Tibial nerve (tissue), 4 donors: ENCODE measurements around the gene TTC21A. TPM values are rescaled to one million over a fixed set of nuclear protein-coding genes. Genes with fewer than 3 reads are reported as not detected.

Experiments used
- DNase-seq, 2 donors: peaks; one replicate each; pipeline ENCODE4 v3.0.0-alpha.2; 2019; ENCODE audit warnings: low spot score in 2 of 2
- H3K27ac ChIP-seq, 4 donors: fragments of 200-600 bp; sonication (generic) in 3 of 4; one replicate each; pipeline ENCODE4 v1.5.1; 2017 to 2019; ENCODE audit warnings: mild to moderate bottlenecking in 1 of 4
- H3K27me3 ChIP-seq, 2 donors: fragments of 200-600 bp; sonication (generic) in 1 of 2; one replicate each; pipeline versions ENCODE4 v1.5.1 to v1.6.0; 2017 to 2019
- H3K36me3 ChIP-seq, 3 donors: fragments of 200-600 bp; sonication (generic); one replicate each; pipeline ENCODE4 v1.5.1; 2018 to 2019
- H3K4me1 ChIP-seq, 4 donors: fragments of 200-600 bp; sonication (generic) in 3 of 4; one replicate each; pipeline ENCODE4 v1.5.1; 2017 to 2019
- H3K4me3 ChIP-seq, 4 donors: fragments of 200-600 bp; sonication (generic) in 3 of 4; one replicate each; pipeline ENCODE4 v1.5.1; 2017 to 2019; ENCODE audit warnings: mild to moderate bottlenecking in 1 of 4, moderate library complexity in 1 of 4
- H3K9me3 ChIP-seq, 4 donors: fragments of 200-600 bp; sonication (generic) in 3 of 4; one replicate each; pipeline ENCODE4 v1.5.1; 2017 to 2019
- CTCF ChIP-seq, 5 experiments: fragments of 200-600 bp in 3 of 5; fragments of 450-650 bp in 2 of 5; sonication (generic) in 3 of 5; IDR thresholded peaks; one replicate each; pipeline ENCODE4 v1.5.1; 2016 to 2019; ENCODE audit warnings: antibody characterized with exemption in 5 of 5, mild to moderate bottlenecking in 3 of 5, moderate library complexity in 2 of 5
- EP300 ChIP-seq, 2 donors: sonication (generic); formaldehyde crosslinking; IDR thresholded peaks; one replicate each; pipeline ENCODE4 v1.6.1; 2017; ENCODE audit warnings: antibody characterized with exemption in 2 of 2, mild to moderate bottlenecking in 1 of 2
- POLR2A ChIP-seq, 2 donors: fragments of 450-650 bp; IDR thresholded peaks; one replicate each; pipeline ENCODE4 v1.6.1; 2017; ENCODE audit warnings: antibody characterized with exemption in 2 of 2, mild to moderate bottlenecking in 2 of 2, moderate library complexity in 2 of 2
- WGBS, 2 donors: methylation state at CpG; one replicate each; pipeline ENCODE4 v1.1.5; 2018; 5-methylcytosine and 5-hydroxymethylcytosine counted together
- total RNA-seq, 4 donors: library from RNA; depleted of rRNA; stranded (reverse); fragments of >200 nt; gene quantifications; one replicate each; pipeline ENCODE4 v1.1.0, GENCODE V29; 2016

TTC21A gene
- total RNA-seq, 4 donors from 2014 or later = 11.5 to 21.6 (median 12.8) TPM

- TF ChIP-seq EP300 (IDR thresholded peaks at IDR 0.05) = peak; percentile 74 to 92
- TF ChIP-seq POLR2A (IDR thresholded peaks at IDR 0.05) = peak; percentile 64 to 76
- peak in 1 of 5 experiments; percentile 34 for TF ChIP-seq CTCF (IDR thresholded peaks at IDR 0.05)
- H3K9me3 ChIP-seq = no peaks in the 10 kb centered on the region
- DNase-seq = peak; percentile 80 to 90
- H3K27me3 ChIP-seq = no peaks in the 10 kb centered on the region
- peak overlapping the region; percentile 85 to 97 (median 94) for H3K27ac ChIP-seq
- peaks cover 0 to 54% (median 26%) of the 10 kb centered on the region in 4 donors for H3K4me1 ChIP-seq
- 1 to 3% methylated on average over 25 to 32 of the region's 32 CpGs for WGBS, 2 donors
- H3K36me3 ChIP-seq = no peaks in the 10 kb centered on the region
- peak overlapping the region; percentile 38 to 55 (median 40) for H3K4me3 ChIP-seq
These were observed 70.3 kb downstream of the TTC21A start for GRCh38 chr3:39177708-39178332.

- no peak for TF ChIP-seq POLR2A (IDR thresholded peaks at IDR 0.05)
- no peak for TF ChIP-seq CTCF (IDR thresholded peaks at IDR 0.05)
- no peak for TF ChIP-seq EP300 (IDR thresholded peaks at IDR 0.05)
- DNase-seq = no peak
- 58% methylated on average over 4 of the region's 4 CpGs for WGBS, 2 donors
- no peaks in the 10 kb centered on the region for H3K27me3 ChIP-seq
- no peaks in the 10 kb centered on the region for H3K9me3 ChIP-seq
- peaks cover 0 to 59% (median 26%) of the 10 kb centered on the region in 4 donors for H3K4me1 ChIP-seq
- no peaks in the 10 kb centered on the region for H3K36me3 ChIP-seq
- H3K4me3 ChIP-seq = no peak overlapping the region
- H3K27ac ChIP-seq = peak overlapping the region; percentile 85 to 97 (median 94)
These were observed 71.1 kb downstream of the TTC21A start for GRCh38 chr3:39178553-39178952.

GRCh38 chr3:39180183-39180545 is 72.7 kb downstream of the TTC21A start:
- WGBS, 2 donors = 63 to 70% methylated on average over 3 of the region's 3 CpGs
- Histone ChIP-seq H3K27me3 (no peaks in the 10 kb centered on the region), H3K4me1 (peaks cover 0 to 59% (median 26%) of the 10 kb centered on the region in 4 donors), H3K36me3 (no peaks in the 10 kb centered on the region), H3K4me3 (peak overlapping the region in 3 of 4 donors; percentile 27 to 56 (median 28)), H3K9me3 (no peaks in the 10 kb centered on the region), H3K27ac (peak overlapping the region; percentile 63 to 97 (median 78))
- no peak for DNase-seq
- TF ChIP-seq CTCF (IDR thresholded peaks at IDR 0.05) = no peak
- TF ChIP-seq POLR2A (IDR thresholded peaks at IDR 0.05) = no peak
- no peak for TF ChIP-seq EP300 (IDR thresholded peaks at IDR 0.05)

- Histone ChIP-seq H3K27me3 (no peaks in the 10 kb centered on the region), H3K27ac (peak overlapping the region; percentile 63 to 97 (median 78)), H3K4me3 (peak overlapping the region; percentile 27 to 56 (median 30)), H3K9me3 (no peaks in the 10 kb centered on the region), H3K4me1 (peaks cover 0 to 59% (median 26%) of the 10 kb centered on the region in 4 donors), H3K36me3 (no peaks in the 10 kb centered on the region)
- peak; percentile 77 to 85 for DNase-seq
- WGBS, 2 donors = 7% methylated on average over 28 to 31 of the region's 64 CpGs
- TF ChIP-seq CTCF (IDR thresholded peaks at IDR 0.05) (peak in 4 of 5 experiments; percentile 2 to 63 (median 26)), POLR2A (IDR thresholded peaks at IDR 0.05) (peak; percentile 16 to 56), EP300 (IDR thresholded peaks at IDR 0.05) (peak; percentile 78 to 83)
These were observed 73.3 kb downstream of the TTC21A start for GRCh38 chr3:39180546-39181346.
